ENCODE measurements around the gene DNAH17.

DNAH17 gene

GRCh38 chr17:78391843-78392242, 185.4 kb downstream of the DNAH17 start:
- H2AFZ ChIP-seq (ENCODE audit: low read depth, low read length), result no peak overlapping the region
- no peak overlapping the region for H2BK15ac ChIP-seq (ENCODE audit: low read depth, poor library complexity, severe bottlenecking)
- no peak overlapping the region for H3K4me2 ChIP-seq (ENCODE audit: low read length, poor library complexity, severe bottlenecking)
- no peak overlapping the region for H4K91ac ChIP-seq (ENCODE audit: low read length)
- WGBS, result 6% methylated on average over 4 of the region's 4 CpGs
- no peaks in the 10 kb centered on the region for H3K27me3 ChIP-seq (ENCODE audit: control insufficient read depth in 1 of 2, insufficient read depth in 1 of 2, low read length in 2 of 2)
- peak overlapping the region; percentile 74 for H2AK5ac ChIP-seq (ENCODE audit: low read length, severe bottlenecking)
- peak overlapping the region; percentile 38 for H4K8ac ChIP-seq (ENCODE audit: low read length)
- no peaks in the 10 kb centered on the region for H3K9me3 ChIP-seq (ENCODE audit: control insufficient read depth, low read length)
- DNase-seq, result peak; percentile 86
- H3K27ac ChIP-seq (ENCODE audit: low read length, poor library complexity, severe bottlenecking), result peak overlapping the region; percentile 87
- peak overlapping the region; percentile 54 for H2BK120ac ChIP-seq (ENCODE audit: low read depth, low read length)
- peak overlapping the region; percentile 5 for H3K9ac ChIP-seq (ENCODE audit: low read length)
- no peak overlapping the region for H3K23ac ChIP-seq (ENCODE audit: low read length in 2 of 2)
- no peak overlapping the region for H3K4me3 ChIP-seq (ENCODE audit: insufficient read depth in 1 of 2, low read depth in 1 of 2, low read length in 2 of 2)
- peak overlapping the region in 1 of 2 experiments; percentile 72 for H2BK12ac ChIP-seq (ENCODE audit: low read length in 2 of 2)
- peak overlapping the region in 1 of 2 experiments; percentile 74 for H3K18ac ChIP-seq (ENCODE audit: low read depth in 1 of 2, low read length in 2 of 2)
- peak overlapping the region in 1 of 2 experiments; percentile 5 for H3K4ac ChIP-seq (ENCODE audit: low read depth in 1 of 2, low read length in 2 of 2)
- H2BK5ac ChIP-seq (ENCODE audit: low read depth, low read length, poor library complexity, severe bottlenecking), result no peak overlapping the region
- peaks cover 2% of the 10 kb centered on the region for H3K79me1 ChIP-seq (replicated peaks; ENCODE audit: low read length, poor library complexity, severe bottlenecking)
- peaks cover 43% of the 10 kb centered on the region for H3K4me1 ChIP-seq (ENCODE audit: control insufficient read depth, insufficient read depth, low read depth, low read length)
- peaks cover 32% of the 10 kb centered on the region in 2 experiments for H3K36me3 ChIP-seq (ENCODE audit: control insufficient read depth in 1 of 2, insufficient read depth in 2 of 2, low read depth in 1 of 2, low read length in 2 of 2)
- no peak overlapping the region for H3K14ac ChIP-seq (ENCODE audit: low read length in 2 of 2)

GRCh38 chr17:78391051-78391431, 186.2 kb downstream of the DNAH17 start:
- no peak overlapping the region for H3K14ac ChIP-seq (ENCODE audit: low read length in 2 of 2)
- no peak overlapping the region for H2AFZ ChIP-seq (ENCODE audit: low read depth, low read length)
- H3K4me2 ChIP-seq (ENCODE audit: low read length, poor library complexity, severe bottlenecking), result no peak overlapping the region
- H3K27ac ChIP-seq (ENCODE audit: low read length, poor library complexity, severe bottlenecking), result peak overlapping the region; percentile 87
- H2BK12ac ChIP-seq (ENCODE audit: low read length in 2 of 2), result peak overlapping the region; percentile 16 to 18
- H3K79me1 ChIP-seq (replicated peaks; ENCODE audit: low read length, poor library complexity, severe bottlenecking), result no peaks in the 10 kb centered on the region
- H2BK120ac ChIP-seq (ENCODE audit: low read depth, low read length), result peak overlapping the region; percentile 54
- H2BK5ac ChIP-seq (ENCODE audit: low read depth, low read length, poor library complexity, severe bottlenecking), result no peak overlapping the region
- no peak for DNase-seq
- H3K4ac ChIP-seq (ENCODE audit: low read depth in 1 of 2, low read length in 2 of 2), result peak overlapping the region; percentile 5 to 73
- no peaks in the 10 kb centered on the region for H3K9me3 ChIP-seq (ENCODE audit: control insufficient read depth, low read length)
- peaks cover 42% of the 10 kb centered on the region for H3K4me1 ChIP-seq (ENCODE audit: control insufficient read depth, insufficient read depth, low read depth, low read length)
- H3K9ac ChIP-seq (ENCODE audit: low read length), result peak overlapping the region; percentile 57
- 88% methylated on average over 11 of the region's 11 CpGs for WGBS
- no peaks in the 10 kb centered on the region for H3K27me3 ChIP-seq (ENCODE audit: control insufficient read depth in 1 of 2, insufficient read depth in 1 of 2, low read length in 2 of 2)
- no peak overlapping the region for H3K4me3 ChIP-seq (ENCODE audit: insufficient read depth in 1 of 2, low read depth in 1 of 2, low read length in 2 of 2)
- peak overlapping the region; percentile 6 to 84 for H3K18ac ChIP-seq (ENCODE audit: low read depth in 1 of 2, low read length in 2 of 2)
- H3K23ac ChIP-seq (ENCODE audit: low read length in 2 of 2), result no peak overlapping the region
- H4K91ac ChIP-seq (ENCODE audit: low read length), result peak overlapping the region; percentile 23
- H2BK15ac ChIP-seq (ENCODE audit: low read depth, poor library complexity, severe bottlenecking), result peak overlapping the region; percentile 92
- peak overlapping the region; percentile 24 for H2AK5ac ChIP-seq (ENCODE audit: low read length, severe bottlenecking)
- peak overlapping the region; percentile 52 for H4K8ac ChIP-seq (ENCODE audit: low read length)
- peaks cover 24 to 25% of the 10 kb centered on the region in 2 experiments for H3K36me3 ChIP-seq (ENCODE audit: control insufficient read depth in 1 of 2, insufficient read depth in 2 of 2, low read depth in 1 of 2, low read length in 2 of 2)

DNA sequence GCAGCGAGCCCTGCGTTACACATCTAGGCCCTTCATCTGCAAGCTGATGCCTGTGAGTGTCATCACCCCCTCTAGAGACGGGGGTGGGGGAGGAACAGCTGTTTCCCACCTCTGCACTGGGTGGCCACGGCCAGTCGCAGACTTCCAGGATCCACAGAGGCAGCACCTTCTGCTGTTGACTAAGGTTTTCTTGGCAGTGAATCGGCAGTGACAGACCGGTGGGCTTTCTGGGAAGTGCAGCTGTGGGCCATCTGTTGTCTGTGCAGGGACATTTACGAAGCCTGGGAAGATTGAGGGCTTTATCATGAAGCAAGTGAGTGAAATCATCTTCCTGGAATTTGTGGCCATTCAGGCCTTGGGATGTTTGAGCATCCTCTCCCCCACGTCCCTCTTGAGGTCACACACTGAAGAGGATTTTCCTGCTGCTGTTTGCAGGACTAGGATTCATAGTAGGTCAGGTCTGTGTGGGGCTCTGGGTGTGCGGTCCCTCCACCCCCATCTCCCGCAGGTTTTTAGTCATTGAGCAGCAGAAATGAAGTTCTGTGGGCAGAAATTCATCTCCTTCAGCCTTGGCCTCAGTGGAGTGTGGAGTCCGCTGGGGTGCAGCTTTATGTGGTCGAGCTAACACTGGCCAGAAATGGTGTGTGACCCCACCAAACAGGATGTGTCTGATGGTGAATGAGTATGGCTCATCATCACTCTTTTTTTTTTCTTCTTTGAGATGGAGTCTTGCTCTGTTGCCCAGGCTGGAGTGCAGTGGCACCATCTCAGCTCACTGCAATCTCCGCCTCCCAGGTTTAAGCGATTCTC, 186.8 kb downstream of the DNAH17 start:
- Histone ChIP-seq H3K9ac (ENCODE audit: low read length) (peak overlapping the region; percentile 57), H3K27me3 (ENCODE audit: control insufficient read depth in 1 of 2, insufficient read depth in 1 of 2, low read length in 2 of 2) (no peaks in the 10 kb centered on the region), H3K27ac (ENCODE audit: low read length, poor library complexity, severe bottlenecking) (peak overlapping the region; percentile 87), H3K36me3 (ENCODE audit: control insufficient read depth in 1 of 2, insufficient read depth in 2 of 2, low read depth in 1 of 2, low read length in 2 of 2) (peaks cover 18 to 21% of the 10 kb centered on the region in 2 experiments), H4K8ac (ENCODE audit: low read length) (peak overlapping the region; percentile 70), H2AK5ac (ENCODE audit: low read length, severe bottlenecking) (peak overlapping the region; percentile 91), H4K91ac (ENCODE audit: low read length) (peak overlapping the region; percentile 48), H2BK5ac (ENCODE audit: low read depth, low read length, poor library complexity, severe bottlenecking) (no peak overlapping the region), H2BK12ac (ENCODE audit: low read length in 2 of 2) (peak overlapping the region in 1 of 2 experiments; percentile 94), H3K4me2 (ENCODE audit: low read length, poor library complexity, severe bottlenecking) (no peak overlapping the region), H3K14ac (ENCODE audit: low read length in 2 of 2) (peak overlapping the region in 1 of 2 experiments; percentile 92), H2BK120ac (ENCODE audit: low read depth, low read length) (peak overlapping the region; percentile 89), H3K23ac (ENCODE audit: low read length in 2 of 2) (no peak overlapping the region), H3K9me3 (ENCODE audit: control insufficient read depth, low read length) (no peaks in the 10 kb centered on the region), H3K18ac (ENCODE audit: low read depth in 1 of 2, low read length in 2 of 2) (peak overlapping the region; percentile 89 to 97), H2AFZ (ENCODE audit: low read depth, low read length) (no peak overlapping the region), H3K4me3 (ENCODE audit: insufficient read depth in 1 of 2, low read depth in 1 of 2, low read length in 2 of 2) (no peak overlapping the region), H3K4me1 (ENCODE audit: control insufficient read depth, insufficient read depth, low read depth, low read length) (peaks cover 48% of the 10 kb centered on the region), H3K4ac (ENCODE audit: low read depth in 1 of 2, low read length in 2 of 2) (peak overlapping the region; percentile 39 to 85), H2BK15ac (ENCODE audit: low read depth, poor library complexity, severe bottlenecking) (no peak overlapping the region), H3K79me1 (replicated peaks; ENCODE audit: low read length, poor library complexity, severe bottlenecking) (no peaks in the 10 kb centered on the region)
- WGBS, result 16% methylated on average over 15 of the region's 15 CpGs
- DNase-seq, result peak; percentile 100
